CD4-positive, alpha-beta T cell (primary cell): ENCODE data around the gene PPP1R12B. TPM values are rescaled to one million over a fixed set of nuclear protein-coding genes. Genes with fewer than 3 reads are reported as not detected.
"Not testable (repeated sequence)": the region's sequence is repeated elsewhere in the genome, so short reads cannot be mapped to it uniquely, and the experiment has no call there.

ENCODE experiments used
- ATAC-seq: fragments of 200-7000 bp; cut with Tn5 transposase; one replicate; pipeline ENCODE4 v1.10.0; 2022; ENCODE audit warnings: mild to moderate bottlenecking; ENCODE audit not compliant: poor library complexity
- CTCF ChIA-PET: fragments of 350-600 bp; sonication (Branson Sonifier 250); formaldehyde crosslinking; loops from one replicate; lab custom pipeline; 2021; ENCODE audit warnings: antibody characterized with exemption, inconsistent platforms; lab: Charles Lee
- POLR2A ChIA-PET: fragments of 350-600 bp; sonication (Branson Sonifier 250); formaldehyde crosslinking; loops from one replicate; lab custom pipeline; 2021; ENCODE audit warnings: antibody characterized with exemption, inconsistent platforms; lab: Charles Lee
- DNase-seq, 14 experiments: peaks; one replicate each; pipeline ENCODE4 v3.0.0-alpha.2; 2013 to 2020; ENCODE audit warnings: mixed read lengths in 2 of 14
- H3K27ac ChIP-seq, 2 donors: one replicate each; pipeline versions ENCODE4 v1.5.1 to v1.7.0; 2013; ENCODE audit warnings: low read length in 2 of 2, low read depth in 1 of 2, mild to moderate bottlenecking in 1 of 2
- H3K27me3 ChIP-seq, 2 experiments: 1 replicate in 1 of 2; 2 replicates in 1 of 2; pipeline versions ENCODE4 v1.6.1 to v1.7.0; 2013; ENCODE audit warnings: low read length in 2 of 2, control low read depth in 1 of 2, mild to moderate bottlenecking in 1 of 2, moderate library complexity in 1 of 2; ENCODE audit not compliant: insufficient read depth in 2 of 2, control insufficient read depth in 1 of 2
- H3K36me3 ChIP-seq: one replicate; pipeline ENCODE4 v1.6.1; 2013; ENCODE audit warnings: low read length, control low read depth; ENCODE audit not compliant: insufficient read depth
- H3K4me1 ChIP-seq: one replicate; pipeline ENCODE4 v1.6.1; 2013; ENCODE audit warnings: low read length, control low read depth; ENCODE audit not compliant: insufficient read depth
- H3K4me3 ChIP-seq: one replicate; pipeline ENCODE4 v1.5.1; 2013; ENCODE audit warnings: mild to moderate bottlenecking, low read length, moderate library complexity
- H3K9me3 ChIP-seq, 2 experiments: 1 replicate in 1 of 2; 2 replicates in 1 of 2; pipeline versions ENCODE4 v1.6.1 to v1.7.0; 2013; ENCODE audit warnings: low read length in 2 of 2, mild to moderate bottlenecking in 2 of 2, control low read depth in 1 of 2, moderate library complexity in 1 of 2; ENCODE audit not compliant: control insufficient read depth in 1 of 2, insufficient read depth in 1 of 2
- H3K27ac Mint-ChIP-seq: one replicate; pipeline ENCODE4 v1.8.0; 2020; ENCODE audit warnings: mixed read lengths
- H3K27me3 Mint-ChIP-seq: one replicate; pipeline ENCODE4 v1.8.0; 2021; ENCODE audit warnings: mixed read lengths
- H3K36me3 Mint-ChIP-seq: one replicate; pipeline ENCODE4 v1.8.0; 2021; ENCODE audit warnings: low read depth, mixed read lengths
- H3K4me1 Mint-ChIP-seq: one replicate; pipeline ENCODE4 v1.8.0; 2021; ENCODE audit warnings: low read depth, mixed read lengths
- H3K4me3 Mint-ChIP-seq: one replicate; pipeline ENCODE4 v1.8.0; 2020; ENCODE audit warnings: mild to moderate bottlenecking, mixed read lengths
- H3K9me3 Mint-ChIP-seq: one replicate; pipeline ENCODE4 v1.8.0; 2020; ENCODE audit warnings: mixed read lengths
- intact Hi-C, 2 experiments: fragments of 100-400 bp; cut with DNase I in 1 of 2; cut with micrococcal nuclease in 1 of 2; formaldehyde crosslinking; loops; one replicate each; pipeline versions ENCODE4 v1.15.1 to v1.9.0; 2023 to 2025; cut with DNase I, micrococcal nuclease
- total RNA-seq, 174 experiments: library from RNA in 2 of 174; stranded (reverse) in 2 of 174; gene quantifications; one replicate each; pipeline ENCODE4 v1.2.3 and lab custom pipeline; 2021 to 2026
- TF ChIP-seq, protein P1 (sequence below): fragments of 200-600 bp; IDR thresholded peaks from one replicate; pipeline ENCODE4 v1.8.0; 2022; ENCODE audit warnings: antibody characterized with exemption, mild to moderate bottlenecking

PPP1R12B gene
- total RNA-seq, 2 experiments from 2014 or later, result 15.0 to 15.3 TPM

DNA sequence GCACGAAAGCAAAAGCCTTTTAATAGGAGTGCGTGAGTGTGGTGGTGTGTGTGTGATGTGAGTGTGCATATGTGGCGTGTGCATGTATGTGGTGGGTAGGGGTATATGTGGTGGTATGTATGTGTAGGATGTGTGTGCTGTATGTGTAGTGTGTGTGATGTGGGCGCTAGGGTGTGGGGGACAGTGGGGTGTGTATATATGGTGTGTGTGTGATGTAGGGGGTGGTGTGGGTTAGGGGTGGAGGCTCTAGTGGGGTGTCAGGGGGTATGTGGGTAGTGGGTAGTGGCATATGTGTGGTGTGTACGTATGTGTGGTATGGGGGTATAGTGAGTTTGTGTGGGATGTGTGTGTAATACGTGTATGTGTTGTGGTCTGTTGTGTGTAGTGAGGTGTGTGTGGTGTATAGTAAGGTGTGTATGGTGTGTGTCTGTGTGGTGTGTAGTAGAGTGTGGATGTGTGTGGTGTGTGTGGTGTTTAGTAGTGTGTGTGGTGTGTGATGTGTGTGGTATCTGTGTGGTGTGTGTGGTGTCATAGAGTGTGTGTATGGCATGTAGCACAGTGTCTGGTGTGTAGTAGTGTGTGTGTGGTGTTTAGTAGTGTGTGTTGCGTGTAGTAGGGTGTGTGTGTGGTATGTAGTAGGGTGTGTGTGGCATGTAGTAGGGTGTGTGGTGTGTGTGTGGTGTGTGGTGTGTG, 275.7 kb downstream of the PPP1R12B start:
- H3K27ac ChIP-seq, result no peak overlapping the region
- DNase-seq (no peak), ATAC-seq (no peak)
- H3K4me3 Mint-ChIP-seq, result no peak overlapping the region
- intact Hi-C loops, result loop anchor here in 1 of 2 experiments (2.0 kb wide), 1 partner anchor 159 kb away; no protein-coding TSS in a partner anchor
- H3K36me3 ChIP-seq, result no peaks in the 10 kb centered on the region
- peaks cover 25% of the 10 kb centered on the region for H3K4me1 Mint-ChIP-seq
- H3K27ac Mint-ChIP-seq, result no peak overlapping the region
- no peaks in the 10 kb centered on the region for H3K9me3 ChIP-seq
- ChIA-PET CTCF (no interaction called here), POLR2A (no interaction called here)
- TF ChIP-seq, protein P1, sequence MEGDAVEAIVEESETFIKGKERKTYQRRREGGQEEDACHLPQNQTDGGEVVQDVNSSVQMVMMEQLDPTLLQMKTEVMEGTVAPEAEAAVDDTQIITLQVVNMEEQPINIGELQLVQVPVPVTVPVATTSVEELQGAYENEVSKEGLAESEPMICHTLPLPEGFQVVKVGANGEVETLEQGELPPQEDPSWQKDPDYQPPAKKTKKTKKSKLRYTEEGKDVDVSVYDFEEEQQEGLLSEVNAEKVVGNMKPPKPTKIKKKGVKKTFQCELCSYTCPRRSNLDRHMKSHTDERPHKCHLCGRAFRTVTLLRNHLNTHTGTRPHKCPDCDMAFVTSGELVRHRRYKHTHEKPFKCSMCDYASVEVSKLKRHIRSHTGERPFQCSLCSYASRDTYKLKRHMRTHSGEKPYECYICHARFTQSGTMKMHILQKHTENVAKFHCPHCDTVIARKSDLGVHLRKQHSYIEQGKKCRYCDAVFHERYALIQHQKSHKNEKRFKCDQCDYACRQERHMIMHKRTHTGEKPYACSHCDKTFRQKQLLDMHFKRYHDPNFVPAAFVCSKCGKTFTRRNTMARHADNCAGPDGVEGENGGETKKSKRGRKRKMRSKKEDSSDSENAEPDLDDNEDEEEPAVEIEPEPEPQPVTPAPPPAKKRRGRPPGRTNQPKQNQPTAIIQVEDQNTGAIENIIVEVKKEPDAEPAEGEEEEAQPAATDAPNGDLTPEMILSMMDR, result no peak
- no peak overlapping the region for H3K4me3 ChIP-seq
- no peaks in the 10 kb centered on the region for H3K9me3 Mint-ChIP-seq
- H3K27me3 Mint-ChIP-seq, result peaks cover 26% of the 10 kb centered on the region
- no peaks in the 10 kb centered on the region for H3K36me3 Mint-ChIP-seq
- H3K27me3 ChIP-seq, result peaks cover 0 to 5% of the 10 kb centered on the region in 2 experiments
- H3K4me1 ChIP-seq, result peaks cover 38% of the 10 kb centered on the region

GRCh38 chr1:202624781-202625108, 276.2 kb downstream of the PPP1R12B start:
- Mint-ChIP-seq H3K4me1 (peaks cover 30% of the 10 kb centered on the region), H3K4me3 (no peak overlapping the region), H3K9me3 (no peaks in the 10 kb centered on the region), H3K27me3 (peaks cover 28% of the 10 kb centered on the region), H3K27ac (no peak overlapping the region), H3K36me3 (no peaks in the 10 kb centered on the region)
- no peak overlapping the region for H3K27ac ChIP-seq
- DNase-seq (no peak), ATAC-seq (no peak)
- TF ChIP-seq, protein P1, result no peak
- no peaks in the 10 kb centered on the region for H3K9me3 ChIP-seq
- H3K36me3 ChIP-seq, result no peaks in the 10 kb centered on the region
- ChIA-PET CTCF (no interaction called here), POLR2A (no interaction called here)
- peaks cover 44% of the 10 kb centered on the region for H3K4me1 ChIP-seq
- intact Hi-C loops, result loop anchor here (2.0 to 5.0 kb wide), 2 partner anchors 160 to 287 kb away; no protein-coding TSS in a partner anchor
- H3K27me3 ChIP-seq, result peaks cover 0 to 5% of the 10 kb centered on the region in 2 experiments
- no peak overlapping the region for H3K4me3 ChIP-seq

DNA sequence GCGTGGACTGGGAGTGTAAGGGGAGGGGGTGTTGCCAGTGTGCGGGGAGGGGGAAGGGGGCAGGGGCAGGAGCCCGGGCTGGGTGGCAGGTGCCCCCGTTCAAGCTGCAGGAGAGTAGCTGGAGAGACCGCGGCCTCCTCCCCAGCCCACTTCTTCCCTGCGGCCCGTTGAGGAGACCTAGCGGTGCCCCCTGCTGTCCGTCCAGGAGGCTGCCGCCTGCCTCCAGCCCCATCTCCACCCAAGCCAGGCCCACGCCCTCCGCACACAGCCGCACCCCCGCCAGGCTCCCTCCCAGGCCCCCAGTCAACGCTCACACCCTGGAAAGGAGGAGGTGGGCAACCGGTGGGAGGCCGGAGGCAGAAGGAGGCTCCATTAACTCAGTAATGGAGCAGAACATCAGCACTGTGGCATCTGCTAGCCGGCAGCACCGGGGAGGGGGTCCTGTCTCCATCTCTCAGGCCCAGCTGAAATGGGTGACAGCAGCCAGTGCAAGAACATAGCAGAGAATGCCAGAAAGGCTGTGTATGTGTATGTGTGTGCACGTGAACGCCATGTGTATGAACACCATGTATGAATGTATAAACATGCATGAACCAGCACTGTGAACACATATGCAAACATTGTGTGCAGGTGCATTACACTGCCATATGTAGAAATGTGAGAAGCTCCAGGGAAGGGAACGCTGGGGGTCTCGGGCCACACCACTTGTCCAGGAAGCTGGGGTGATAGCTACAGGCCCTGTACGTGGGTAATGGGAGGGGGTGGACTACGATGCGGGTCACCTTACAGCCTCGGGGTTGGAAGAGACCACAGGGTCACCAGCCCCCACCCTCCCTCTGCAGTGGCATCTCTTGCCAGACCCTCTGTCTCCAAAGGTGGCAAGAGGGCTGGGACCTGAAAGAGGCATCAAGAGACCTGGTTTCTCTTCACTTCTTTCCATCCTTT, 277.2 kb downstream of the PPP1R12B start:
- H3K4me3 Mint-ChIP-seq, result no peak overlapping the region
- peaks cover 27% of the 10 kb centered on the region for H3K27me3 Mint-ChIP-seq
- Histone ChIP-seq H3K9me3 (no peaks in the 10 kb centered on the region), H3K4me1 (peaks cover 53% of the 10 kb centered on the region), H3K4me3 (no peak overlapping the region), H3K36me3 (no peaks in the 10 kb centered on the region), H3K27ac (no peak overlapping the region), H3K27me3 (peaks cover 3 to 5% of the 10 kb centered on the region in 2 experiments)
- H3K9me3 Mint-ChIP-seq, result no peaks in the 10 kb centered on the region
- H3K27ac Mint-ChIP-seq, result no peak overlapping the region
- ChIA-PET POLR2A (no interaction called here), CTCF (no interaction called here)
- peaks cover 36% of the 10 kb centered on the region for H3K4me1 Mint-ChIP-seq
- peak; percentile 60 for ATAC-seq
- peak; percentile 29 to 76 (median 45) for DNase-seq
- H3K36me3 Mint-ChIP-seq, result no peaks in the 10 kb centered on the region
- TF ChIP-seq, protein P1, result peak; percentile 58
- intact Hi-C loops, result loop anchor here (2.0 to 5.0 kb wide), 2 partner anchors 161 to 288 kb away; no protein-coding TSS in a partner anchor

DNA sequence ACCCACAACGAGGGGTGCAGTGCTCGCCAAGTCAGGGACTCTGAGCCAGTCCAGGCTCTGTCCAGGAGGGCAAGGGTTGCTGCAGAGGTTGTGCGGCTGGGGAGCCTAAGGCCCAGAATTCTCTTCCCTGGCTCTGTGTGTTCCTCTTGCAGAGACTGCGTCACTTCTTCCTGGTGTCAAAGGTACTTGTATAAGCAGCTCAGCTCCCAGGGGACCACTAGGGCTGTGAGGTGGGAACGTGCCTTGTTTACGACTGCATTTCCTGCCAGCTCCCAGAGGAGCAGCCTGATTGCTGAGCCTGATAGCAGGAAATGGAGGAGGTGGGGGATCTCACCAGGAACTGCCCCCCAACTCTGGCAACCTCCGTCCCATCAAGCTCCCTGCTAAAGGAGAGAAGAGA, 278.5 kb downstream of the PPP1R12B start:
- intact Hi-C loops, result loop anchor here in 1 of 2 experiments (5.0 kb wide), 1 partner anchor 290 kb away; no protein-coding TSS in a partner anchor
- H3K27me3 ChIP-seq, CTCF ChIA-PET, H3K36me3 Mint-ChIP-seq, H3K27ac Mint-ChIP-seq, H3K4me3 ChIP-seq, H3K27ac ChIP-seq, H3K9me3 Mint-ChIP-seq, DNase-seq, H3K36me3 ChIP-seq, POLR2A ChIA-PET, H3K9me3 ChIP-seq, ATAC-seq, H3K4me3 Mint-ChIP-seq: not testable (repeated sequence)
- H3K27me3 Mint-ChIP-seq, result peaks cover 32% of the 10 kb centered on the region
- H3K4me1 ChIP-seq, result peaks cover 61% of the 10 kb centered on the region
- H3K4me1 Mint-ChIP-seq, result peaks cover 36% of the 10 kb centered on the region
